Measurements from ENCODE around the gene LSR.

The LSR gene

GRCh38 chr19:35272954-35273649 lies 24.3 kb downstream of the LSR start:
- Histone ChIP-seq H3K36me3 (ENCODE audit: insufficient read depth, insufficient read length, low read length) (peaks cover 65% of the 10 kb centered on the region), H3K9me3 (ENCODE audit: insufficient read depth, low read length) (no peaks in the 10 kb centered on the region)

GRCh38 chr19:35273686-35274259 lies 25.0 kb downstream of the LSR start:
- Histone ChIP-seq H3K36me3 (ENCODE audit: insufficient read depth, insufficient read length, low read length) (peaks cover 69% of the 10 kb centered on the region), H3K9me3 (ENCODE audit: insufficient read depth, low read length) (no peaks in the 10 kb centered on the region), H3K9ac (ENCODE audit: insufficient read length, low read depth) (no peak overlapping the region), H3K27me3 (ENCODE audit: insufficient read depth, insufficient read length) (no peaks in the 10 kb centered on the region), H3K4me3 (ENCODE audit: insufficient read length, low read depth) (no peak overlapping the region), H3K4me1 (ENCODE audit: insufficient read depth, insufficient read length) (no peaks in the 10 kb centered on the region)
- no peak for DNase-seq (ENCODE audit: low read depth, low spot score)
- TF ChIP-seq YY1 (IDR thresholded peaks at IDR 0.05; ENCODE audit: insufficient read depth, insufficient read length) (no peak), ZNF274 (IDR thresholded peaks at IDR 0.05; ENCODE audit: low read depth, low read length) (no peak), SUZ12 (IDR thresholded peaks at IDR 0.05; ENCODE audit: extremely low read depth, insufficient read depth, insufficient read length) (no peak)

More at GRCh38 chr19:35272954-35273649, 24.3 kb downstream of the LSR start:
- DNase-seq (ENCODE audit: low read depth, low spot score): no peak
- Histone ChIP-seq H3K4me1 (ENCODE audit: insufficient read depth, insufficient read length) (no peaks in the 10 kb centered on the region), H3K9ac (ENCODE audit: insufficient read length, low read depth) (no peak overlapping the region), H3K27me3 (ENCODE audit: insufficient read depth, insufficient read length) (no peaks in the 10 kb centered on the region), H3K4me3 (ENCODE audit: insufficient read length, low read depth) (no peak overlapping the region)
- no peak for TF ChIP-seq ZNF274 (IDR thresholded peaks at IDR 0.05; ENCODE audit: low read depth, low read length)
- TF ChIP-seq YY1 (IDR thresholded peaks at IDR 0.05; ENCODE audit: insufficient read depth, insufficient read length): no peak
- no peak for TF ChIP-seq SUZ12 (IDR thresholded peaks at IDR 0.05; ENCODE audit: extremely low read depth, insufficient read depth, insufficient read length)

- no peak overlapping the region for H3K9ac ChIP-seq (ENCODE audit: insufficient read length, low read depth)
- no peaks in the 10 kb centered on the region for H3K4me1 ChIP-seq (ENCODE audit: insufficient read depth, insufficient read length)
- no peaks in the 10 kb centered on the region for H3K27me3 ChIP-seq (ENCODE audit: insufficient read depth, insufficient read length)
- no peak overlapping the region for H3K4me3 ChIP-seq (ENCODE audit: insufficient read length, low read depth)
- H3K9me3 ChIP-seq (ENCODE audit: insufficient read depth, low read length): no peaks in the 10 kb centered on the region
- DNase-seq (ENCODE audit: low read depth, low spot score): no peak
- H3K36me3 ChIP-seq (ENCODE audit: insufficient read depth, insufficient read length, low read length): peaks cover 75% of the 10 kb centered on the region
- no peak for TF ChIP-seq YY1 (IDR thresholded peaks at IDR 0.05; ENCODE audit: insufficient read depth, insufficient read length)
- no peak for TF ChIP-seq ZNF274 (IDR thresholded peaks at IDR 0.05; ENCODE audit: low read depth, low read length)
- no peak for TF ChIP-seq SUZ12 (IDR thresholded peaks at IDR 0.05; ENCODE audit: extremely low read depth, insufficient read depth, insufficient read length)
Measured at GRCh38 chr19:35274323-35274722, 25.5 kb downstream of the LSR start.

GRCh38 chr19:35276706-35277281 lies 28.0 kb downstream of the LSR start:
- TF ChIP-seq YY1 (IDR thresholded peaks at IDR 0.05; ENCODE audit: insufficient read depth, insufficient read length) (no peak), ZNF274 (IDR thresholded peaks at IDR 0.05; ENCODE audit: low read depth, low read length) (no peak)
- Histone ChIP-seq H3K36me3 (ENCODE audit: insufficient read depth, insufficient read length, low read length) (peaks cover 58% of the 10 kb centered on the region), H3K4me1 (ENCODE audit: insufficient read depth, insufficient read length) (no peaks in the 10 kb centered on the region), H3K9ac (ENCODE audit: insufficient read length, low read depth) (no peak overlapping the region), H3K9me3 (ENCODE audit: insufficient read depth, low read length) (no peaks in the 10 kb centered on the region), H3K4me3 (ENCODE audit: insufficient read length, low read depth) (no peak overlapping the region), H3K27me3 (ENCODE audit: insufficient read depth, insufficient read length) (no peaks in the 10 kb centered on the region)
- DNase-seq (ENCODE audit: low read depth, low spot score): no peak

GRCh38 chr19:35278578-35279284 lies 29.9 kb downstream of the LSR start:
- no peaks in the 10 kb centered on the region for H3K9me3 ChIP-seq (ENCODE audit: insufficient read depth, low read length)
- no peak for TF ChIP-seq SUZ12 (IDR thresholded peaks at IDR 0.05; ENCODE audit: extremely low read depth, insufficient read depth, insufficient read length)
- TF ChIP-seq ZNF274 (IDR thresholded peaks at IDR 0.05; ENCODE audit: low read depth, low read length): no peak
- TF ChIP-seq YY1 (IDR thresholded peaks at IDR 0.05; ENCODE audit: insufficient read depth, insufficient read length): no peak
- H3K4me1 ChIP-seq (ENCODE audit: insufficient read depth, insufficient read length): no peaks in the 10 kb centered on the region
- H3K36me3 ChIP-seq (ENCODE audit: insufficient read depth, insufficient read length, low read length): peaks cover 40% of the 10 kb centered on the region
- no peak for DNase-seq (ENCODE audit: low read depth, low spot score)
- H3K27me3 ChIP-seq (ENCODE audit: insufficient read depth, insufficient read length): no peaks in the 10 kb centered on the region
- no peak overlapping the region for H3K9ac ChIP-seq (ENCODE audit: insufficient read length, low read depth)
- H3K4me3 ChIP-seq (ENCODE audit: insufficient read length, low read depth): no peak overlapping the region

- TF ChIP-seq SUZ12 (IDR thresholded peaks at IDR 0.05; ENCODE audit: extremely low read depth, insufficient read depth, insufficient read length) (no peak), YY1 (IDR thresholded peaks at IDR 0.05; ENCODE audit: insufficient read depth, insufficient read length) (no peak), ZNF274 (IDR thresholded peaks at IDR 0.05; ENCODE audit: low read depth, low read length) (no peak)
- Histone ChIP-seq H3K4me3 (ENCODE audit: insufficient read length, low read depth) (no peak overlapping the region), H3K27me3 (ENCODE audit: insufficient read depth, insufficient read length) (no peaks in the 10 kb centered on the region), H3K36me3 (ENCODE audit: insufficient read depth, insufficient read length, low read length) (peaks cover 35% of the 10 kb centered on the region), H3K9me3 (ENCODE audit: insufficient read depth, low read length) (no peaks in the 10 kb centered on the region), H3K9ac (ENCODE audit: insufficient read length, low read depth) (no peak overlapping the region), H3K4me1 (ENCODE audit: insufficient read depth, insufficient read length) (no peaks in the 10 kb centered on the region)
- DNase-seq (ENCODE audit: low read depth, low spot score): no peak
Measured at GRCh38 chr19:35279374-35279773, 30.6 kb downstream of the LSR start.

Data from NT2/D1 (cell line).